ENCODE measurements around the gene FAM241A. TPM values are rescaled to one million over a fixed set of nuclear protein-coding genes. Genes with fewer than 3 reads are reported as not detected.

The FAM241A gene
- total RNA-seq, 1 donor from 2014 or later, result 0.19 TPM

- no peak overlapping the region for H3K4me3 Mint-ChIP-seq (ENCODE audit: unreplicated experiment)
Observed at GRCh38 chr4:112234952-112235609, 89.8 kb downstream of the FAM241A start.

GRCh38 chr4:112236040-112236439 is 90.8 kb downstream of the FAM241A start:
- no peaks in the 10 kb centered on the region for H3K9me3 Mint-ChIP-seq (ENCODE audit: unreplicated experiment)
- no peaks in the 10 kb centered on the region for H3K27me3 Mint-ChIP-seq (ENCODE audit: unreplicated experiment)
- DNase-seq (ENCODE audit: extremely low spot score, unreplicated experiment), result no peak
- no peak for TF ChIP-seq CTCF (IDR thresholded peaks at IDR 0.05)
- H3K27ac Mint-ChIP-seq (ENCODE audit: unreplicated experiment), result no peak overlapping the region
- H3K4me3 Mint-ChIP-seq (ENCODE audit: unreplicated experiment), result no peak overlapping the region
- no peaks in the 10 kb centered on the region for H3K36me3 Mint-ChIP-seq (ENCODE audit: unreplicated experiment)
- peaks cover 21% of the 10 kb centered on the region for H3K4me1 Mint-ChIP-seq (ENCODE audit: unreplicated experiment)

More at GRCh38 chr4:112234952-112235609, 89.8 kb downstream of the FAM241A start:
- no peaks in the 10 kb centered on the region for H3K27me3 Mint-ChIP-seq (ENCODE audit: unreplicated experiment)
- no peak for DNase-seq (ENCODE audit: extremely low spot score, unreplicated experiment)
- TF ChIP-seq CTCF (IDR thresholded peaks at IDR 0.05), result peak; percentile 89
- peaks cover 26% of the 10 kb centered on the region for H3K4me1 Mint-ChIP-seq (ENCODE audit: unreplicated experiment)
- H3K36me3 Mint-ChIP-seq (ENCODE audit: unreplicated experiment), result no peaks in the 10 kb centered on the region
- H3K27ac Mint-ChIP-seq (ENCODE audit: unreplicated experiment), result no peak overlapping the region
- no peaks in the 10 kb centered on the region for H3K9me3 Mint-ChIP-seq (ENCODE audit: unreplicated experiment)

GRCh38 chr4:112238833-112239232 is 93.6 kb downstream of the FAM241A start:
- Mint-ChIP-seq H3K27me3 (ENCODE audit: unreplicated experiment) (no peaks in the 10 kb centered on the region), H3K27ac (ENCODE audit: unreplicated experiment) (no peak overlapping the region), H3K4me3 (ENCODE audit: unreplicated experiment) (no peak overlapping the region), H3K36me3 (ENCODE audit: unreplicated experiment) (peaks cover 6% of the 10 kb centered on the region), H3K9me3 (ENCODE audit: unreplicated experiment) (no peaks in the 10 kb centered on the region), H3K4me1 (ENCODE audit: unreplicated experiment) (peaks cover 7% of the 10 kb centered on the region)
- no peak for DNase-seq (ENCODE audit: extremely low spot score, unreplicated experiment)
- no peak for TF ChIP-seq CTCF (IDR thresholded peaks at IDR 0.05)

Other genes starting within 250 kb of the FAM241A start
- 13.4 and 14.8 TPM in 2 replicates for gene AP1AR, start 86.3 kb downstream of the FAM241A start, total RNA-seq
- 3.5 and 4.0 TPM in 2 replicates for gene TIFA, start 140.4 kb downstream of the FAM241A start, total RNA-seq
- gene ALPK1, start 151.9 kb downstream of the FAM241A start, total RNA-seq, result 8.3 and 9.1 TPM in 2 replicates

Measured in osteocyte (in vitro differentiated cells).